Fibroblast of skin of scalp (primary cell): Measurements from ENCODE around the gene EXOC3L1.

Source experiments
- DNase-seq: peaks from one replicate; pipeline ENCODE4 v3.0.0-alpha.2; 2013

The EXOC3L1 gene

DNA sequence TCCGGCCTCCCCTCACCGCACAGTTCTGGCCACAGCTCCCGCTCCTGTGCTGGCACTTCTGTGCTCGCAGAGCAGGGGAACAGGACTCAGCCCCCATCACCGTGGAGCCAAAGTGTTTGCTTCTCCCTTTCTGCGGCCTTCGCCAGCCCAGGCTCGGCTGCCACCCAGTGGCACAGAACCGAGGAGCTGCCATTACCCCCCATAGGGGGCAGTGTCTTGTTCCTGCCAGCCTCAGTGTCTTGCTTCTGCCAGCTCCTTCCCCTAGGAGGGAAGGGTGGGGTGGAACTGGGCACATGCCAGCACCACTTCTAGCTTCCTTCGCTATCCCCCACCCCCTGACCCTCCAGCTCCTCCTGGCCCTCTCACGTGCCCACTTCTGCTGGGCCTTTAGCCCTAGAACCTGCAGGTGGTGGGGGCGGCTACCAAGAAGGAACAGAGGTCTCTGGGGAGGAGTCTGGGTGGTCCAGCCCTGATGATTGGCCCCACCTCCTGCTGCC, 8.3 kb upstream of the EXOC3L1 start:
- peak; percentile 55 for DNase-seq

DNA sequence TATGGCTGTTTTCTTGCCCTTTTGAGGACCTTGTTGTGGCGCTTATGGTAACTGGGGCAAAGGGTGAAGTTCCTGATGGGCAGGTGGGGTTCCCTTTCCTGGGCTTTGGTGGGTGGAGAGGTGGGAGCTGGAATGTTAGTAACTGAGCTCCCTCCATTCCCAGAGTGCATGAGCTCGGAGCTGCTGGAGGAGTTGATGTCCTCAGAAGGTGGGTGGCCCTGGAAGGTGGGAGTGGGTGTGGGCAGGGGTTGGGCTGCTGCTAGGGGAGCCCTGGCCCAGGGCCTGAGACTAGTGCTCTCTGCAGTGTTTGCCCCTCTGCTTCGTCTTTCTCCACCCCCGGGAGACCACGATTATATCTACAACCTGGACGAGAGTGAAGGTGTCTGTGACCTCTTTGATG, 7.8 kb upstream of the EXOC3L1 start:
- no peak for DNase-seq

DNA sequence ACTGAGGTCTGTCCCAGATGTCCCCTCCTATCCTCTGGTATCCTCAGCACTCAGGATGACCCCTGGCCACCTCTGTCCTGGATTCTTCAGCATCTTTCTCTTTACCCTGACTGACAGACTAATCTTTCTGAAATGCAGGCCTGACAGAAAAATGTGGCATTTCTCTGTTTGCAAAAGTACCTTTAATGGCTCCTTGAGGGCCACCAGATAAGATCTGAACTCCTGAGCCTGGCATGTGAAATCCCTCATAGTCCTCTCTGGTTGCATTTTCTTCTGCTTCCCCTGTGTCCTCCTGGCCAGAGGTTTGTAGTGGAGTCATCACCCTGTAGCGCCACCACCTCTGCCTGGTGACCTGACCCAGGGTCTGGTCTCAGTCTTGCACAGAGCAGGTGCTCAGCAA, 6.9 kb upstream of the EXOC3L1 start:
- DNase-seq, result no peak

DNA sequence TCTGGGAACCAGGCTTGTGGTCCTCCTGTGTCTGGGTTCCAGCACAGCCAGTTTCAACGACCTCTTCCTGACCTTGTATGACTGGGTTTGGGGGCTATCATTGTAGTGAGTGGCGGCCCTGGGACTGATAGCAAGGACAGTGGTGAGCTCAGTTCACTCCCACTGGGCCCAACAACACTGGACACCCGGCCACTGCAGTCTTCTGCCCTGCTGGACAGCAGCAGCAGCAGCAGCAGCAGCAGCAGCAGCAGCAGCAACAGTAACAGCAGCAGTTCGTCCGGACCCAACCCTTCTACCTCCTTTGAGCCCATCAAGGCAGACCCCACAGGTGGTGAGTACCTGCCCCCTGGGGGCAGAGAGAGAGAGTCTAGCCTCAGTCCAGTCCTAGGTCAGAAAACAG, 5.7 kb upstream of the EXOC3L1 start:
- DNase-seq, result no peak

DNA sequence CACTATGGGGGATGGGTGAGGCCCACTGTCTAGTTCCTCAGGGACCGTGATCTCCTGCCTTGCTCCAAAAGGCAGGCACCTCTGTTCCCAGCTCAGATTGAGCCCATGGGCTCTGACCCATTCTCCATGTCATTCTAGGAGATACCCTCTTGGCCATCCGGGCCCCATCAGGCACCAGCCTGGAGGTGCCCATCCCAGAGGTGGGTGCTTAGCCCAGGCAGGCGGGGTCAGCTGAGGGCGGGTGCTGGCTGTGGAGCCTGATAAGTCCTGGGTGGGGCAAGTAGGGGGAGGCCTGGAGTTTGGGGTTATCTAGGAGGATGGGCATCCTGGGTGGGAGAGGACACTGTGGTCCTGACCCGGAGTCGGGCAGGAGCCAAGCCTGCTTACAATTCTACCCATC, 4.3 kb upstream of the EXOC3L1 start:
- DNase-seq, result no peak

DNA sequence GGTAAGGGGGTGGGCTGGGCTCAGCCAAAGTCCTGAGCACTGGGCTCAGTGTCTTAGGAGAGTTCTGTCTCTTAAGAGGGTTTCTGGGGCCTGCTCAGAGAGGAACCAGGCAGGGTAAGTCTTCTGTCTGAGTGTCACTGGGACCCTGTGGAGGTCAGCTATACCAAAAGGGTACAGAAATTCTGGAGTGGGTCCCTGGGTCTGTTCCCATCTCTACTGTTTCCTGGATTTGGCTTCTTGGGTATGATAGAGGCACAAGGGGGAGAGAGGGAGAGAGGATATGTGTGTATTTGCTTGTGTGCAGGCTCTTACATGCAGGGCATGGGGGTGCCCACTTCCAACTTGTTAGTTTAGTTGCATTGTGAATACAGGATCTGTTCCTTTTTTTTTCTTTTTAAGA, 3.6 kb upstream of the EXOC3L1 start:
- no peak for DNase-seq

DNA sequence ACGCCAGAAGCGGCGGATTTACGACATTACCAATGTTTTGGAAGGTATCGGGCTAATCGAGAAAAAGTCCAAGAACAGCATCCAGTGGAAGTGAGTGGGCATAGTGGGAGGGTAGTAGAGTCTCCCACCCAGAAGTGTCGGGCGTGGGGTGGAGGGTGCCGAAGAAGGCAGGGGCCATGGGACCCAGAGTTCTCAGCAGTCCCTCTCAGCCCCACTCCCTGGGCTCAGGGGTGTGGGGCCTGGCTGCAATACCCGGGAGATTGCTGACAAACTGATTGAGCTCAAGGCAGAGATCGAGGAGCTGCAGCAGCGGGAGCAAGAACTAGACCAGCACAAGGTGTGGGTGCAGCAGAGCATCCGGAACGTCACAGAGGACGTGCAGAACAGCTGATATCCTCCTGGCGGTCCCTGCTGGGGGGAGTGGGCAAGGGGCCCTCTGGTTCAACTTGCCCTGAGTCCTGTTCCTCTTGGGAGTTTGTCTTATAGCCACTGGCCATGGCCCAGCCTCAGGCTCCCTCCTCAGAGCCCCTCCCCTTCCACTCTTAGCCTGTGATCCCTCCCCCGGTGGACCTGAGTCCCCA, 2.9 kb upstream of the EXOC3L1 start:
- DNase-seq, result no peak

DNA sequence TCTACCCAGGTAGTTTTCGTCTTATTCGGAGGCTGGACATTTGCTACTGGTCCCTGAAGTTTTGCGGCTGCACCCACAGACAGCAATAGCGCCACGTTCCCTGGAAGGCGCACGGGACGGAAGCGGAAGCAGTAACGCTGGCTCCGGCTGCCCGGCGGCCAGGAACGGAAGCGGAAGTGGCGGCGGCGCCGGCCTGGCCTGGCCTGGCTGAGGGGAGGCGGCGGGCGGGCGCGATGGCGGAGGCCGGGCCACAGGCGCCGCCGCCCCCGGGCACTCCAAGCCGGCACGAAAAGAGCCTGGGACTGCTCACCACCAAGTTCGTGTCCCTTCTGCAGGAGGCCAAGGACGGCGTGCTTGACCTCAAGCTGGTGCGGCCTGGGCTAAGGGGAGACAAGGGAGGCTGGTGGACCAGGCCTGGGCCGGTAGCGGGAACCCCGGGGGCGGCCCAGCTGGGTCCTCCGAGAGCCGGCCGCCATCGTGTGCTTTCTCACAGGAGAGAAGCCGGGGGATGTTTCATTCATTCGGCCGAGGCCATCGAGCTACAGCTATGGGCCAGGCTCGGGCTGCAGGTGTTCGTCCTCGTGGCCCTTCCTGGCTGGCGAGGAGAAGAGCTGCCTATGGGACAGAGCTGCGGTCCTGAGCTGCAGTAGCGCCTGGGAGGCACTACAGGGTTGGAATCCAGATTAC, 2.2 kb upstream of the EXOC3L1 start, which contains the start of gene E2F4:
TSS of gene E2F4 (plus strand) at position 161 of the 687 bp plus-strand sequence. CDS start at position 234, 73 bp downstream.
- peak; percentile 93 for DNase-seq

DNA sequence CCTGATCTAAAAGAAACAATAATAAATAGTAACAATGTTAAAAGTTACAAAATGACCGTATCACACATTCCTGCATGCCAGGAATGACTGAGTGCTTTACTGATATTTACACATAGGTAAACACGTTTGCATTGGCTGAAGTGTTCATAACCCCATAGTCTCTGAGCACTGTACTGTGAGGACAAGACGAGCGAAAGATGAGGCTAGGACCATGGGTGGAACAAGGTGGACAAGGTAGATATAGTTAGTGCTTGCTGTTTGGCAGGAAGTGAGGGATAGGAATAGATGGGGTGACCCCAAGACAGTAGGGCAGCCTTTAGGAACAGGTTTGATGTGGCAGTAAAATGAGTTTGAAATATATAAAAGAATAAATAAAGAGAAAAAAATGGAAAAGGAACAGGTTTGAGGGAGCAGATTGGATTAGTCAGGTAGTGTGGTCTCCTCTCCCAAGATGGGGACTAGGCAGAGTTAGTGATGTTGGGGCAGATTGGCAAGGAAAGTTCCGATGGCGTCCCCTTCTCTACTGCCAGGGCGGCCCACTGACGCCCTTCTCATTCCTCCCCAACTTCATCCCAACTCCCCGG, 1.6 kb upstream of the EXOC3L1 start:
- DNase-seq, result no peak

DNA sequence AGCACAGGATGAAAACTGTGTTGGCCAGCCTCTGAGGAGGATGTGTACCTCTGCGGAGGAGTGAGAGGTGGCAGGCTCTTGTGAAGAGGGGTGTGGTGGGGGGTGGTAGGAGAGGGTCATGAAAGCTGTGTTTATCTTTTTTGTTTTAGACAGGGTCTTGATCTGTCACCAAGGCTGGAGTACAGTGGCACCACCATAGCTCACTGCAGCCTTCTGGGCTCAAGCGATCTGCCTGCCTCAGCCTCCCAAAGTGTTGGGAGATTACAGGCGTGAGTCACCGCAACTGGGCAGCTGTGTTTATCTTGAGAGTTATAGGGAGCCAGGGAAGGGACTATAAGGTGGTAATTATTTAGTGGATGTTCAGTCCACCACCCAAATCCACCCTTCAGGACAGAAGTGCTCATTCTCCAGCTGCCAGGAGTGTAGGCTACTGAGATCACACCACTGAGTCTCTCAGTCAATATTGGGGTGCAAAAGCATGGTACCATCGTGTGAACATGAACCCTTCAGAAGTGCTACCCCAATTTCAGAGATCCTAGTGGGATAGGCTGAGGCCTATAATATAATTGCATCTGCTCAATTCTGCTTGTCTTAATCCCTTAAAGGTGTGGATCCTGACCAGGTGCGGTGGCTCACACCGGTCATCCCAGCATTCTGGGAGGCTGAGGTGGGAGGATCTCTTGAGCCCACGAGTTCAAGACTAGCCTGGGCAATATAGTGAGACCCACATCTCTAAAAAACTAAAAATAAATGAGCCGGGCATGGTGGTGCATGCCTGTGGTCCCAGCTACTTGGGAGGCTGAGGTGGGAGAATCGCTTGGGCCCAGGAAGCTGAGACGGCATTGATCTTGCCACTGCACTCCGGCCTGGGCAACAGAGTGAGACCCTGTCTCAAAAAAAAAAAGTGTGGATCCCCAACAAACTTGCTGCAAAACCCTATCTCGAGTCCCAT, 788 bp upstream of the EXOC3L1 start:
- DNase-seq, result no peak

DNA sequence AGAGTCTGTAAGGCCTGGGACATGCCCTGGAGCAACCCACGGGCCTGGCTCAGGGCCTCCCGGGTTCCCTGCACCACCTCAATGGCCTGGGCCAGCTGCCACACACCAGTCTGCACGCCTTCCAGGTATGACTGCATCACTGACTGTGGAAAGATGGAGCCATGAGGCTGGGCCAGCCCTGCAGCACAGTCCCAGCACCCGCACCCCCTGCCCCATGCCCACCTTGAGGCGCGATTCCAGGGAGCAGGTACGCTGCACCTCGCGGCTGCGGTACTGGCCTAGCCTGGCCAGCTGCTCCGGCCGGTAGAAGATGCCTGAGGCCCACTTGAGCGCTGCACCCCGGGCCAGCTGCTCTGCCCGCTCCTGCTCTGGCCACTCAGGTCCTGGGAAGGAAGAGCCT, 1.1 kb downstream of the EXOC3L1 start:
- no peak for DNase-seq

DNA sequence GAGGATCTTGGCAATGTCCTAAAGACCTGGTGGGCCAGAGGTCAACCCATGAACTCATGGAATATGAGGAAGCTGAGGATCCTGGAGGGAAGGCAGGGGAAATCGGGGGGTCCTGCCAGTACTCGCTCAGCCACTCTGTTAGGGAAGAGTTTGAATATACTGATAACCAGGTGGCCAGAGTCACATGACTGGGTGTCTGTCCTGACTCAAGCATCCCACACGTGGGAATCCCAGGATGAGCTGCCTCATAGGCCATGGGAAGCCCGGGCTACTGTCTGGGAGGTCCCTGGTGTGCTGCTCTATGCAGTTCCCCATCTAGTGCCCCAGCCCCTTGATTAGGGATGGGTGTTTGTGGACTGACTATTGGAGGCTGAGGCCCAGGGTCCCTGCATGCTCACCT, 1.6 kb downstream of the EXOC3L1 start:
- no peak for DNase-seq

DNA sequence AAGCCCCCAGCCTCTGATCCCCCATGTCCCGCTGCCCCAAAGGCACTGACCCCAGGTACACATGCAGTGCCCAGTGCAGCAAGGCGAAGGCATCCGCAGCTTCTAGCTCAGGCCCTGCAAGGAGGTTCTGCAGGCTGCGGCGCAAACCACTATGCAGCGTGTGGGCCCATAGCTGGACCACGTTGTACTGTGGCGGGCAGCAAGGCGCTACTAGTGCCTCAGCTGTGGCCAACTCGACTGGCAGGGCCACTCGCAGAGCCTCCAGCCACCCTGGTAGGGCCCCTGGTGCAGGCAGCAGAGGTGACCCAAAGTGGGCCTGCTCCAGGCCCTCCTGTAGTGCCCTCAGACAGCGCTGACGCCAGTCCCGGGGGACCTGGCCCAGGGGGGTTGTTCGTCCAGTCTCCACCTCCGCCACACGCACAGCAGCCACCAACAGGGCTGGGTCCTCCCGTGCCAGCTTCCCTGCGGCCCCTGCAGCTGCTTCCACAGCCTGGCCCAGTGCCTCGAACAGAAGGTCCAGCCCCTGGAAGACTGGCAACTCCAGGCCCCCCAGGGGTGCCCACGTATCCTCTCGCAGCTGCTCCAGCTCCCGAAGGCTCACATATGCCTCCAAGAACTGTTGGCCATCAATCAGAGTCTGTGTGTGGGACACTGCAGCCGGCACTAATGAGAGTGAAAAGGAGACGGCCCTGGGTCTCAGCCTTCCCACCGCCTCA, 2.6 kb downstream of the EXOC3L1 start:
- no peak for DNase-seq

DNA sequence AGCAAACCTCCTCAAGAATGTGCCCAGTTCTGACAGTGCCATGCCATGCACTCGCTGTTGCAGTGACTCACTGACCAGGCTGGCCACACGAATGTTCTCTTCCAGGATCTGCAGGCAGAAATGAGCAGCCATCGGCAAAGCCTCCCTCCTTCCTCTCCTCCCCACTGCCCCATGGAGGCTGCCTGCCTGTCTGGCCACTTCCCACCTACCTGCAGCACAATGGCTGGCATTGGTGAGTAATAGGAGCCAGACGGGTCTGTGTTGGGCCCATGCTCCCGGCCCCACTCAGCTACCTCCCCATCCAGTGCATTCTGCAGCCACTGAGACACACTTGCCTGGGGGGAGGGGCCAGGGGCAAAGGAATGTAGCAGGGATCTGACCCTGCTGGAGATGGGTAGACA, 3.4 kb downstream of the EXOC3L1 start:
- no peak for DNase-seq

DNA sequence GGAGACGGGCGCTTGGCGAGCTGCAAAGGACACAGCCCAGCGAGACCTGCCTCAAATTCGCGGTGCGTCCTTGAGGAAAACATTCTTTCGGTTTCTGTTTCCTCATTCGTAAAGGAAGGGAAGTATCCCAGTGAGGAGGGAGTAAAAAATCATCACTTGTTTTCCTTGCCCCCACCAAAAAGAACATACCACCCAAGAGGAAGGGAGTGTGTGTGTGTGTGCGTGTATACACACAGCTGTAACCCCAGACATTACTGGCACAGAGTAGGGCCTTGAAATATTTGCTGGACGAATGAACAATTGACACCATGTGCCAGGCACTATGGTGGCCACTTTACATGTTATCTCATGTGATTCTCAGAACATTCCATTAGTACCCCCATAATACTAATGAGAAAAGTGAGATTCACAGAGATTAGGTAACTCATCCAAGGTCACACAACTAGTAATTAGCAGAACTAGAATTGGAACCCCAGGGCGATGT, 4.2 kb downstream of the EXOC3L1 start:
- no peak for DNase-seq

DNA sequence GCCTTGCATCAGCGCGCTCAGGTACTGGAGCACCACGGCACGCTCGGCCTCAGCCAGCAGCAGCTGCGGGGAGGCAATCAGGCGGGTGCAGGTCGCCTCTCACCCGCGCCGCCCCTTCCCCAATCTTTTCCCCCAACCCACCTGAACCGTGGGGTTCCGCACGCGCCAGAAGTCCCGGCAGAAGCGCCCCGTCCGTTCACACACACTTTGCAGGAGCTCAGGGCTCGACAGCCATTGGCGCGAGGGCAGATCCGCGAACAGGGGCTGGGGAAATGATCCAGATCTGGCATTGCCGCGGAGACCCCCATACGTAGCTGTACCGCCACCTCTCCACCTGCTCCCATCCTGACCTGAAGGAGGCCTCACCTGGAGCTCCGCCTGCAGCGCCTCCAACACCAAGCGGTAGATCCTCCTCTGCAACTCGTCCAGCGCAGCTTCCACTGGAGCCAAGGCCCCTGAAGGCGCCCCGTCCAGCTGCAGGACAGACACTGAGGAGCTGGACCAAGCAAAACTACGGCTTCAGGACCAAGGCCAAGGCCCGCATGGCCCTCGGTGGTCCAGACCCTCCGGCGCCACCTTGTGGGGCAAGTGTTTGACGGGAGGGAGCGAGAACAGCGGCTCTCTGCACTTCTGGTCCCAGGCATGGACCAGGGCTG, 4.8 kb downstream of the EXOC3L1 start:
- peak; percentile 86 for DNase-seq

DNA sequence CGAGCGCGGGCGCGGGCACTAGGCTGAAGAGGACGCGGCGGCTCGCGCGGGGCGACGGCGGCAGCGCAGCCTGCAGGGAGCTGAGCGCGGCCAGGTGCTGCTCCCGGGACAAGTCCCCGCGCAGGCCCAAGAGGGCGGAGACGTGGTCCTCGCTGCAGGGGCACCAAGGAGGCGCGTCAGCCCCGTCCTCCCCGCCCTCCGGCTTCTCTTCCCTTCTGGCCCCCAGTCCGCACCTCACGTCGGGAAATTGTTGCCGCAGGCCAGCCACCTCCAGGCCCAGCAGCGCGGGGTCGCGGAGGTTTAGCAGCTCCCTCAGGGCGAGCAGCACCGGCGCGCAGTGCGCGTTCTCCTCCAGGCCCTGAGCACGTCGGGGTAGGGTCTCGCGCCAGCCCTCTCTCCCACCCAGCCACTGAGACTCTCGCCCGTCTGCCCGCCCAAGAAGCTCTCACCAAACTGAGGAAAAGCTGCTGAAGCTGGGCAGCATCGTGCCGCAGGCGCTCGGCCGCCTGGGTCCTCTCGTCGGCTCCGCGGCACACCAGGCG, 5.4 kb downstream of the EXOC3L1 start:
- no peak for DNase-seq

DNA sequence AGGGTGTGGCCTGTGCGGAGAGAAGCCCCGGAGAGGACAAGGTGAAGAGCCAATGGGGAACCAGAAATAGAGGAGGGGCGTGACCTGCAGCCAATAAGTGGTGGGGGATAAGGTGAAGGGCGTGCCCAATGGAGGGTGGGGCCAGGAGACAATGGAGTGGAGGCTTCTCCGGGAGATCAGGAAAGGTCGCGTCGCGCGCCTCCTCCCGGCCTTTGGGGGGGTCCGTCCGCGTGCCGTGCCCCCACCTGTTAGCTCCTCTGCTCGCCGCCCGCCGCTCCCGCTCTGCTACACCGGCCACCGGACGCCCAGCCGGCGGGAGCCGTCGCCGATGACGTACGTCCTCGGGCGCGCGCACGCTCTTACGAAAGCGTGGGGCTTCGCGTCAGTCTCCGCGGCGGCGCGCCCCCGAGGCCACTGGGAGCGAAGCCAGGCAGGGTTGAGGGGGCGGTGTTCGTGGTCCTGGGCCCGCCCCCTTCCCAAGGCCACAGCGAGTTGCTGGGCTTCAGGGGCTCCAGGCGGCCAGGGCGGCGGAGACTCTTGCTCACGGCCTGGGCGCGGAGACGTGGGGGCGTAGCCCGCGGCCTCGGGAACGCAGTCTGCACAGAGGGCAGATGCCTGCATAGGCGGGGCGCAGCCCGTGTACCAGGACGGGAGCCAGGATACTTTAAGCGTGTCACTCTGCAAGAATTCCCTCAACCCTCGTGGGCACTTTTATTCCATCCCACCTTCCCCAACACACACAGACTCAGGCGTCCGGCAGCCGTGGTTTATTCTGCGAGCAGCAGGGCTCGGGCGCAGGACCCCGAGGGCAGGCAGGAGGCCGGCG, 6.1 kb downstream of the EXOC3L1 start, which contains the start of gene MATCAP1:
TSS of gene MATCAP1 (minus strand) at position 337 of the 826 bp plus-strand sequence. CDS start 3,353 bp downstream, outside the sequence.
- DNase-seq, result peak; percentile 98

DNA sequence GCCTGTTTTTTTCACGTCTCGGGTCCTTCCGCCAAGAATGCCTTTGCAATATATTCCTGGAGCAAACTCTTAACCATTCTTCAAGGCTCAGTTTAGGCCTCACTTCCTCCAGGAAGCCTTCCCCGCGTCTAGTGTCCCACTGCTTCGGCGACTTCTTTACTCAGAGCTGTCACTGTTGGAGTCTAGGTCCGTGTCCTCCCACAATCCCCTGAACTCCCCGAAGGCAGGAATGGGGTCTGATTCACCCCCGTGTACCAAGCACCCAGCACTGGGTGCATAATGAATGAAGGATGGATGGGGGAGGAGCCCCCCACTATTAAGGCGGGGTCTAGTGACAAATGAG, 6.7 kb downstream of the EXOC3L1 start:
- DNase-seq, result no peak

DNA sequence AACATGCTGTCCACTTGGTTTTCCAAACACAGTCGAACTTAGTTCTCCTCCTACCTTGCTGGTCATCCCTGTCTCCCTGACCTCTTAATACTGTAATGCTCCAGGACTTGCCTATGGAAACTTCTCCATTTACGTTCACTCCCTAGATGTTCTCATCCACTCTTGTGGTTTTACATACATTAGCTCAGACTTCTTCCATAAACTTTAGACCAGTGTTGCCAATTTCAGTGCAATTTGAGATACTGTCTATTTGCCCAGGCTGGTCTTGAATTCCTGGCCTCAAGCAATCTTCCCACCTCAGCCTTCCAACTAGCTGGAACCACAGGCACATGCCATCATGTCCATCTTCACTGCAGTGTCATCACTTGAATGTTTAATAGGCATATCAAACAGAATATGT, 7.6 kb downstream of the EXOC3L1 start:
- DNase-seq, result no peak
